IMR-90 (cell line): ENCODE data around the gene FXR2. TPM values are rescaled to one million over a fixed set of nuclear protein-coding genes. Genes with fewer than 3 reads are reported as not detected.

ENCODE experiments used
- ATAC-seq: fragments of 200-7000 bp; cut with Tn5 transposase; 2 replicates; pipeline ENCODE4 v1.9.1; 2020; ENCODE audit warnings: low read depth, mild to moderate bottlenecking, moderate library complexity
- BruUV-seq: library from RNA; stranded (reverse); fragments of 400-500 nt; replicated peaks from 2 replicates; lab custom pipeline; 2021; lab: Mats Ljungman, UMichigan
- CTCF ChIA-PET: fragments of 300-600 bp; formaldehyde crosslinking; extraction: SDS; loops from one replicate; lab custom pipeline; 2021; ENCODE audit warnings: antibody characterized with exemption; lab: Yijun Ruan, JAX
- POLR2A ChIA-PET: fragments of 300-600 bp; sonication (Branson Sonifier 250); formaldehyde crosslinking; loops from one replicate; lab custom pipeline; 2022; ENCODE audit warnings: antibody characterized with exemption; ENCODE audit not compliant: unreplicated experiment; lab: Charles Lee
- DNase-seq: peaks from one replicate; pipeline ENCODE4 v3.0.0; 2013
- H2AFZ ChIP-seq: replicated peaks from 2 replicates; pipeline ENCODE3; 2013; ENCODE audit warnings: low read length, mild to moderate bottlenecking; ENCODE audit not compliant: poor library complexity
- H2AK5ac ChIP-seq: 2 replicates; pipeline ENCODE4 v1.6.1; 2013; ENCODE audit warnings: low read depth, low read length, inconsistent platforms
- H2AK9ac ChIP-seq: replicated peaks from 2 replicates; pipeline ENCODE3; 2013; ENCODE audit warnings: mild to moderate bottlenecking, low read depth, low read length, moderate library complexity; ENCODE audit not compliant: poor library complexity
- H2BK120ac ChIP-seq: 2 replicates; pipeline ENCODE4 v1.6.1; 2013; ENCODE audit warnings: low read depth, low read length, inconsistent platforms
- H2BK15ac ChIP-seq: 3 replicates; pipeline ENCODE4 v1.6.1; 2013; ENCODE audit warnings: low read depth, low read length, inconsistent platforms
- H2BK20ac ChIP-seq: 2 replicates; pipeline ENCODE4 v1.6.1; 2013; ENCODE audit warnings: low read depth, mild to moderate bottlenecking, inconsistent platforms, low read length, moderate library complexity
- H2BK5ac ChIP-seq: 2 replicates; pipeline ENCODE4 v1.6.1; 2013; ENCODE audit warnings: mild to moderate bottlenecking, low read depth, low read length, inconsistent platforms; ENCODE audit not compliant: poor library complexity, severe bottlenecking
- H3K14ac ChIP-seq: replicated peaks from 2 replicates; pipeline ENCODE4 v1.6.1; 2013; ENCODE audit warnings: low read depth, low read length, inconsistent platforms
- H3K18ac ChIP-seq: 2 replicates; pipeline ENCODE4 v1.6.1; 2013; ENCODE audit warnings: low read depth, low read length, control low read depth
- H3K23ac ChIP-seq: 2 replicates; pipeline ENCODE4 v1.6.1; 2013; ENCODE audit warnings: low read depth, low read length, inconsistent platforms
- H3K27ac ChIP-seq: 2 replicates; pipeline ENCODE4 v1.5.1; 2013; ENCODE audit warnings: mild to moderate bottlenecking, control low read depth, low read length; ENCODE audit not compliant: insufficient read depth
- H3K27me3 ChIP-seq: 2 replicates; pipeline ENCODE4 v1.6.1; 2013; ENCODE audit warnings: low read length; ENCODE audit not compliant: control insufficient read depth, insufficient read depth
- H3K36me3 ChIP-seq: 2 replicates; pipeline ENCODE4 v1.6.1; 2013; ENCODE audit warnings: low read length, mixed read lengths; ENCODE audit not compliant: control insufficient read depth, insufficient read depth
- H3K4ac ChIP-seq: 2 replicates; pipeline ENCODE4 v1.6.1; 2013; ENCODE audit warnings: low read depth, low read length, inconsistent platforms
- H3K4me1 ChIP-seq: 2 replicates; pipeline ENCODE4 v1.6.1; 2013; ENCODE audit warnings: low read length, mixed read lengths; ENCODE audit not compliant: control insufficient read depth, insufficient read depth
- H3K4me2 ChIP-seq: 2 replicates; pipeline ENCODE4 v1.6.1; 2013; ENCODE audit warnings: low read depth, mild to moderate bottlenecking, control low read depth, low read length, moderate library complexity
- H3K4me3 ChIP-seq: 2 replicates; pipeline ENCODE4 v1.5.1; 2013; ENCODE audit warnings: low read depth, mild to moderate bottlenecking, control low read depth, low read length, moderate library complexity; ENCODE audit not compliant: insufficient read depth
- H3K56ac ChIP-seq: 2 replicates; pipeline ENCODE4 v1.6.1; 2013; ENCODE audit warnings: low read length, inconsistent platforms; ENCODE audit not compliant: insufficient read depth; ENCODE audit errors: extremely low read depth
- H3K79me1 ChIP-seq, 2 experiments: 2 replicates each; pipeline ENCODE4 v1.6.1; 2013; ENCODE audit warnings: low read length in 2 of 2, inconsistent platforms in 1 of 2, low read depth in 1 of 2
- H3K9ac ChIP-seq: 2 replicates; pipeline ENCODE4 v1.6.1; 2013; ENCODE audit warnings: low read depth, low read length, control low read depth
- H3K9me1 ChIP-seq: 2 replicates; pipeline ENCODE4 v1.6.1; 2013; ENCODE audit warnings: low read length, inconsistent platforms; ENCODE audit not compliant: insufficient read depth
- H3K9me3 ChIP-seq: 2 replicates; pipeline ENCODE4 v1.6.1; 2013; ENCODE audit warnings: low read length; ENCODE audit not compliant: control insufficient read depth, insufficient read depth
- H4K20me1 ChIP-seq: 2 replicates; pipeline ENCODE4 v1.6.1; 2013; ENCODE audit warnings: low read length, inconsistent platforms; ENCODE audit not compliant: insufficient read depth
- H4K5ac ChIP-seq: 2 replicates; pipeline ENCODE4 v1.6.1; 2013; ENCODE audit warnings: mild to moderate bottlenecking, low read depth, low read length, control low read depth
- H4K8ac ChIP-seq, 2 experiments: 2 replicates each; pipeline ENCODE4 v1.6.1; 2013; ENCODE audit warnings: low read depth in 2 of 2, low read length in 2 of 2, control low read depth in 1 of 2, inconsistent platforms in 1 of 2
- H4K91ac ChIP-seq: 2 replicates; pipeline ENCODE4 v1.6.1; 2013; ENCODE audit warnings: low read depth, low read length, inconsistent platforms; ENCODE audit not compliant: insufficient read depth
- CEBPB ChIP-seq: IDR thresholded peaks from 2 replicates; pipeline ENCODE4 v1.6.1; 2012; ENCODE audit warnings: low read depth, low read length, improper control_type of control experiment
- CTCF ChIP-seq: conservative IDR thresholded peaks from 2 replicates; pipeline ENCODE4 v1.5.1; 2012; ENCODE audit warnings: mild to moderate bottlenecking, low read depth, low read length, improper control_type of control experiment
- MAFK ChIP-seq: IDR thresholded peaks from 2 replicates; pipeline ENCODE4 v1.6.1; 2012; ENCODE audit warnings: low read depth, low read length, improper control_type of control experiment
- RAD21 ChIP-seq: IDR thresholded peaks from 2 replicates; pipeline ENCODE4 v1.6.1; 2012; ENCODE audit warnings: low read length, improper control_type of control experiment
- SMC3 ChIP-seq: fragments of 150-350 bp; IDR thresholded peaks from 2 replicates; pipeline ENCODE4 v1.6.1; 2016; ENCODE audit warnings: low read depth, mild to moderate bottlenecking, antibody characterized with exemption, low read length, moderate library complexity
- USF2 ChIP-seq: fragments of 150-350 bp; IDR thresholded peaks from 2 replicates; pipeline ENCODE4 v1.6.1; 2017; ENCODE audit warnings: mild to moderate bottlenecking, antibody characterized with exemption, low read length, low read depth
- WGBS, 2 experiments: methylation state at CpG; one replicate each; pipeline versions ENCODE4 v1.1.5 to v1.1.7; 2013; ENCODE audit warnings: missing lambda C conversion rate in 2 of 2; ENCODE audit not compliant: insufficient read length in 1 of 2; ENCODE audit errors: extremely low coverage in 2 of 2; 5-methylcytosine and 5-hydroxymethylcytosine counted together
- dilution Hi-C: fragments of 300-500 bp; cut with HindIII; formaldehyde crosslinking; loops from one replicate; pipeline ENCODE4 v1.14.3; 2018; ENCODE audit warnings: low sequenced_read_pairs; ENCODE audit not compliant: unreplicated experiment
- in situ Hi-C: fragments of 300-500 bp; cut with MboI; formaldehyde crosslinking; loops from 3 replicates; pipeline ENCODE4 v1.14.3; 2019; ENCODE audit warnings: low sequenced_read_pairs, inconsistent platforms, mixed read lengths
- intact Hi-C: fragments of 100-400 bp; cut with micrococcal nuclease; formaldehyde crosslinking; loops from 2 replicates; pipeline ENCODE4 v1.10.0; 2022
- polyA plus RNA-seq, 3 experiments: library from polyadenylated mRNA; depleted of rRNA; stranded (reverse); fragments of >200 nt; gene quantifications; 2 replicates each; pipeline ENCODE4 v1.2.3, GENCODE V29; 2012; ENCODE audit warnings: low replicate concordance in 1 of 3
- total RNA-seq: library from RNA; depleted of rRNA; stranded (reverse); fragments of >200 nt; gene quantifications from 2 replicates; pipeline ENCODE4 v1.2.3, GENCODE V29; 2012

The FXR2 gene
- total and polyA plus RNA-seq, 2 of the 4 experiments (the other 2 are of a cell fraction) = 39.1 to 55.9 TPM

- Histone ChIP-seq H2AK5ac (no peak overlapping the region), H3K14ac (no peak overlapping the region), H3K23ac (no peak overlapping the region), H2BK120ac (no peak overlapping the region), H3K9ac (0 out of 2 replicates have a peak overlapping the region, but pooled peaks have one; percentile 18), H3K27ac (no peak overlapping the region), H2BK20ac (no peak overlapping the region), H4K5ac (no peak overlapping the region), H2AK9ac (peak overlapping the region; percentile 37), H3K36me3 (no peaks in the 10 kb centered on the region), H3K18ac (no peak overlapping the region), H3K4me2 (no peak overlapping the region), H4K8ac (no peak overlapping the region), H2BK15ac (no peak overlapping the region), H3K9me1 (no peaks in the 10 kb centered on the region), H3K9me3 (no peaks in the 10 kb centered on the region), H4K20me1 (no peaks in the 10 kb centered on the region), H3K27me3 (peaks cover 6% of the 10 kb centered on the region; the same call in 1 of the 2 replicates), H4K91ac (no peak overlapping the region), H3K4me3 (no peak overlapping the region), H2BK5ac (no peak overlapping the region), H2AFZ (peak overlapping the region; percentile 81), H3K4ac (no peak overlapping the region), H3K56ac (no peak overlapping the region), H3K4me1 (no peaks in the 10 kb centered on the region), H3K79me1 (no peaks in the 10 kb centered on the region)
- in situ Hi-C loops (no loop called here), intact Hi-C loops (loop anchor here (1.0 kb wide), 2 partner anchors 54 to 83 kb away; partner anchors contain the start of genes DNAH2 and WRAP53), dilution Hi-C loops (no loop called here)
- WGBS, 2 experiments = 41% methylated on average over 2 of the region's 5 CpGs; no CpG with 5 or more reads in 1 of the 2 experiments
- TF ChIP-seq MAFK = no peak
- no peak for TF ChIP-seq CEBPB
- peak; percentile 70 for TF ChIP-seq RAD21
- peak; percentile 67 for TF ChIP-seq SMC3
- TF ChIP-seq USF2 = no peak
- TF ChIP-seq CTCF = peak; percentile 67
- ChIA-PET CTCF (interaction anchor here (1.1 to 5.3 kb wide), 3 partner anchors 39 to 60 kb away, joined by 3 to 27 read pairs (median 4); partner anchors contain the start of genes TP53 and WRAP53), POLR2A (interaction anchor here (0.5 to 0.7 kb wide), 2 partner anchors 16 to 30 kb away, joined by 4 to 11 read pairs; partner anchors contain the start of gene ATP1B2)
- peak; percentile 41 for DNase-seq
- ATAC-seq = peak; percentile 87
- BruUV-seq = no TSS peak
Measured at GRCh38 chr17:7634384-7634783, 19.7 kb upstream of the FXR2 start.
